Central memory CD8-positive, alpha-beta T cell (primary cell): ENCODE data around the gene ILDR2.
A peak's percentile ranks its signal among the peaks of the same experiment; 100 is the strongest.

Experiments
- ATAC-seq: fragments of 150-1000 bp; cut with Tn5 transposase; replicated peaks from 2 replicates; pipeline ENCODE4 v1.10.0; 2022; ENCODE audit warnings: mild to moderate bottlenecking, moderate FRiP score, moderate number of reproducible peaks; ENCODE audit not compliant: poor library complexity, severe bottlenecking; ENCODE audit errors: extremely low read depth
- DNase-seq, 2 donors: peaks; one replicate each; pipeline ENCODE4 v3.0.0; 2021; ENCODE audit warnings: low spot score in 2 of 2
- H3K27ac Mint-ChIP-seq: one replicate; pipeline ENCODE4 v1.8.0; 2022; ENCODE audit warnings: low read depth, mild to moderate bottlenecking, moderate library complexity, mixed read lengths
- H3K27me3 Mint-ChIP-seq: one replicate; pipeline ENCODE4 v1.8.0; 2022; ENCODE audit warnings: mixed read lengths
- H3K36me3 Mint-ChIP-seq: one replicate; pipeline ENCODE4 v1.8.0; 2022; ENCODE audit warnings: mild to moderate bottlenecking, moderate library complexity, mixed read lengths; ENCODE audit not compliant: insufficient read depth
- H3K4me1 Mint-ChIP-seq: one replicate; pipeline ENCODE4 v1.8.0; 2022; ENCODE audit warnings: mixed read lengths
- H3K4me3 Mint-ChIP-seq: one replicate; pipeline ENCODE4 v1.8.0; 2022; ENCODE audit warnings: mild to moderate bottlenecking, moderate library complexity, mixed read lengths
- H3K9me3 Mint-ChIP-seq: one replicate; pipeline ENCODE4 v1.8.0; 2022; ENCODE audit warnings: mixed read lengths

The ILDR2 gene

GRCh38 chr1:166975361-166976129 is at the start of gene ILDR2:
Gene ILDR2, minus strand, starts transcription at chr1:166975540. Its CDS starts 272 bp downstream, at chr1:166975268.
- H3K36me3 Mint-ChIP-seq = peaks cover 2% of the 10 kb centered on the region
- H3K4me1 Mint-ChIP-seq = peaks cover 19% of the 10 kb centered on the region
- no peak within 1 kb of the TSS for H3K27ac Mint-ChIP-seq
- H3K4me3 Mint-ChIP-seq = peak within 1 kb of the TSS; percentile 80
- no peaks in the 10 kb centered on the region for H3K9me3 Mint-ChIP-seq
- DNase-seq (peak in 1 of 2 donors; percentile 21), ATAC-seq (peak; percentile 84)
- peaks cover 40% of the 10 kb centered on the region for H3K27me3 Mint-ChIP-seq

- H3K27me3 Mint-ChIP-seq = peaks cover 44% of the 10 kb centered on the region
- no peaks in the 10 kb centered on the region for H3K9me3 Mint-ChIP-seq
- no peak overlapping the region for H3K4me3 Mint-ChIP-seq
- no peaks in the 10 kb centered on the region for H3K4me1 Mint-ChIP-seq
- no peaks in the 10 kb centered on the region for H3K36me3 Mint-ChIP-seq
- no peak for ATAC-seq
- no peak for DNase-seq
- no peak overlapping the region for H3K27ac Mint-ChIP-seq
These were observed 47.0 kb upstream of the ILDR2 start for GRCh38 chr1:167022384-167022783.

- DNase-seq = no peak
- H3K4me1 Mint-ChIP-seq = no peaks in the 10 kb centered on the region
- H3K9me3 Mint-ChIP-seq = no peaks in the 10 kb centered on the region
- no peak overlapping the region for H3K27ac Mint-ChIP-seq
- H3K27me3 Mint-ChIP-seq = peaks cover 46% of the 10 kb centered on the region
- no peak for ATAC-seq
- H3K36me3 Mint-ChIP-seq = no peaks in the 10 kb centered on the region
- H3K4me3 Mint-ChIP-seq = no peak overlapping the region
These were observed 40.9 kb upstream of the ILDR2 start for GRCh38 chr1:167016100-167016750.

- Mint-ChIP-seq H3K27me3 (peaks cover 56% of the 10 kb centered on the region), H3K27ac (no peak overlapping the region)
- ATAC-seq = no peak
These were observed 38.0 kb upstream of the ILDR2 start for GRCh38 chr1:167013108-167013929.

GRCh38 chr1:167012570-167012969 is 37.2 kb upstream of the ILDR2 start:
- no peaks in the 10 kb centered on the region for H3K4me1 Mint-ChIP-seq
- no peak overlapping the region for H3K27ac Mint-ChIP-seq
- no peaks in the 10 kb centered on the region for H3K36me3 Mint-ChIP-seq
- DNase-seq (no peak), ATAC-seq (no peak)
- H3K27me3 Mint-ChIP-seq = peaks cover 63% of the 10 kb centered on the region
- no peak overlapping the region for H3K4me3 Mint-ChIP-seq
- no peaks in the 10 kb centered on the region for H3K9me3 Mint-ChIP-seq

More at GRCh38 chr1:167013108-167013929, 38.0 kb upstream of the ILDR2 start:
- no peaks in the 10 kb centered on the region for H3K4me1 Mint-ChIP-seq
- no peaks in the 10 kb centered on the region for H3K36me3 Mint-ChIP-seq
- H3K4me3 Mint-ChIP-seq = no peak overlapping the region
- H3K9me3 Mint-ChIP-seq = no peaks in the 10 kb centered on the region
- DNase-seq = no peak

GRCh38 chr1:167011560-167012191 is 36.3 kb upstream of the ILDR2 start:
- H3K9me3 Mint-ChIP-seq = no peaks in the 10 kb centered on the region
- no peaks in the 10 kb centered on the region for H3K36me3 Mint-ChIP-seq
- H3K27me3 Mint-ChIP-seq = peaks cover 63% of the 10 kb centered on the region
- no peak overlapping the region for H3K4me3 Mint-ChIP-seq
- H3K4me1 Mint-ChIP-seq = no peaks in the 10 kb centered on the region
- H3K27ac Mint-ChIP-seq = no peak overlapping the region
- DNase-seq (no peak), ATAC-seq (no peak)

- Mint-ChIP-seq H3K4me1 (no peaks in the 10 kb centered on the region), H3K27ac (no peak overlapping the region)
- ATAC-seq = no peak
These were observed 28.4 kb upstream of the ILDR2 start for GRCh38 chr1:167003711-167004110.

GRCh38 chr1:167002354-167002753 is 27.0 kb upstream of the ILDR2 start:
- H3K9me3 Mint-ChIP-seq = no peaks in the 10 kb centered on the region
- ATAC-seq = no peak
- H3K27me3 Mint-ChIP-seq = peaks cover 41% of the 10 kb centered on the region
- no peak for DNase-seq
- H3K27ac Mint-ChIP-seq = no peak overlapping the region
- H3K4me3 Mint-ChIP-seq = no peak overlapping the region
- H3K36me3 Mint-ChIP-seq = no peaks in the 10 kb centered on the region
- no peaks in the 10 kb centered on the region for H3K4me1 Mint-ChIP-seq

More at GRCh38 chr1:167003711-167004110, 28.4 kb upstream of the ILDR2 start:
- Mint-ChIP-seq H3K27me3 (peaks cover 38% of the 10 kb centered on the region), H3K9me3 (no peaks in the 10 kb centered on the region), H3K36me3 (no peaks in the 10 kb centered on the region), H3K4me3 (no peak overlapping the region)
- no peak for DNase-seq

GRCh38 chr1:167000546-167000945 is 25.2 kb upstream of the ILDR2 start:
- DNase-seq (no peak), ATAC-seq (no peak)
- Mint-ChIP-seq H3K36me3 (no peaks in the 10 kb centered on the region), H3K9me3 (no peaks in the 10 kb centered on the region), H3K27me3 (peaks cover 59% of the 10 kb centered on the region), H3K27ac (no peak overlapping the region), H3K4me1 (no peaks in the 10 kb centered on the region), H3K4me3 (no peak overlapping the region)

- Mint-ChIP-seq H3K27ac (no peak overlapping the region), H3K9me3 (no peaks in the 10 kb centered on the region), H3K4me3 (no peak overlapping the region), H3K27me3 (peaks cover 60% of the 10 kb centered on the region), H3K36me3 (no peaks in the 10 kb centered on the region), H3K4me1 (no peaks in the 10 kb centered on the region)
- DNase-seq (no peak), ATAC-seq (no peak)
These were observed 24.2 kb upstream of the ILDR2 start for GRCh38 chr1:166999500-167000055.

- Mint-ChIP-seq H3K4me1 (no peaks in the 10 kb centered on the region), H3K36me3 (no peaks in the 10 kb centered on the region), H3K4me3 (no peak overlapping the region), H3K27me3 (peaks cover 60% of the 10 kb centered on the region), H3K9me3 (no peaks in the 10 kb centered on the region), H3K27ac (no peak overlapping the region)
- DNase-seq (no peak), ATAC-seq (no peak)
These were observed 23.7 kb upstream of the ILDR2 start for GRCh38 chr1:166999075-166999474.

GRCh38 chr1:166988974-166989515 is 13.7 kb upstream of the ILDR2 start, which contains the start of gene MAEL:
Gene MAEL, plus strand, starts transcription at chr1:166989280. Its CDS starts 73 bp downstream, at chr1:166989353.
- no peak within 1 kb of the TSS for H3K4me3 Mint-ChIP-seq

More at GRCh38 chr1:166988974-166989515, 13.7 kb upstream of the ILDR2 start, which contains the start of gene MAEL:
- DNase-seq (no peak), ATAC-seq (no peak)
- H3K27me3 Mint-ChIP-seq = no peaks in the 10 kb centered on the region
- no peak within 1 kb of the TSS for H3K27ac Mint-ChIP-seq
- no peaks in the 10 kb centered on the region for H3K9me3 Mint-ChIP-seq
- H3K4me1 Mint-ChIP-seq = no peaks in the 10 kb centered on the region
- peaks cover 2% of the 10 kb centered on the region for H3K36me3 Mint-ChIP-seq
